LNCaP clone FGC (cell line): Measurements from ENCODE around the gene XYLB.
"Not testable (repeated sequence)": the region's sequence is repeated elsewhere in the genome, so short reads cannot be mapped to it uniquely, and the experiment has no call there.

Experiments used
- DNase-seq: peaks from one replicate; pipeline ENCODE4 v3.0.0-alpha.2; 2011; ENCODE audit warnings: low read depth
- H3K4me3 ChIP-seq: 2 replicates; pipeline ENCODE4 v1.5.1; 2011; ENCODE audit warnings: mild to moderate bottlenecking, low read depth, low read length, control low read depth
- CTCF ChIP-seq: IDR thresholded peaks from 2 replicates; pipeline ENCODE4 v1.5.1; 2012; ENCODE audit warnings: mild to moderate bottlenecking; ENCODE audit not compliant: control insufficient read depth, insufficient read depth; ENCODE audit errors: extremely low read depth

The XYLB gene

GRCh38 chr3:38315488-38316230 lies 30.9 kb upstream of the XYLB start:
- H3K4me3 ChIP-seq = no peak overlapping the region
- TF ChIP-seq CTCF = no peak
- DNase-seq = no peak

GRCh38 chr3:38316356-38317191 lies 30.0 kb upstream of the XYLB start:
- H3K4me3 ChIP-seq = no peak overlapping the region
- TF ChIP-seq CTCF = no peak
- DNase-seq = no peak

- TF ChIP-seq CTCF = no peak
- H3K4me3 ChIP-seq = no peak overlapping the region
- no peak for DNase-seq
Observed at GRCh38 chr3:38317192-38317759, 29.3 kb upstream of the XYLB start.

GRCh38 chr3:38318766-38319671 lies 27.6 kb upstream of the XYLB start:
- no peak for DNase-seq
- no peak overlapping the region for H3K4me3 ChIP-seq
- no peak for TF ChIP-seq CTCF

GRCh38 chr3:38320638-38321037 lies 25.9 kb upstream of the XYLB start:
- not testable (repeated sequence) for H3K4me3 ChIP-seq, DNase-seq

- no peak for TF ChIP-seq CTCF
- no peak overlapping the region for H3K4me3 ChIP-seq
- DNase-seq = no peak
Observed at GRCh38 chr3:38323060-38323459, 23.5 kb upstream of the XYLB start.
